Stimulated activated CD4-positive, alpha-beta T cell treated with anti-CD3 and anti-CD28 coated beads, Interleukin-12 subunit alpha, Interleukin-12 subunit beta, amount 100 ng/mL, for 48 hours (primary cell): ENCODE data around the gene SNRK.
"Not testable (repeated sequence)": the region's sequence is repeated elsewhere in the genome, so short reads cannot be mapped to it uniquely, and the experiment has no call there.

Experiments used
- DNase-seq, 3 donors: peaks; one replicate each; pipeline ENCODE4 v3.0.0-alpha.2; 2020; ENCODE audit warnings: low read depth in 2 of 3, low spot score in 1 of 3

Gene SNRK

GRCh38 chr3:43345877-43346276 lies 59.5 kb downstream of the SNRK start:
- peak in 1 of 3 donors; percentile 7 for DNase-seq

- DNase-seq: no peak
Measured at GRCh38 chr3:43346978-43347749, 60.8 kb downstream of the SNRK start.

- DNase-seq: no peak
Measured at GRCh38 chr3:43347774-43348173, 61.4 kb downstream of the SNRK start.

- DNase-seq: no peak
Measured at GRCh38 chr3:43348350-43348749, 62.0 kb downstream of the SNRK start.

- no peak for DNase-seq
Measured at GRCh38 chr3:43348852-43349574, 62.7 kb downstream of the SNRK start.

- DNase-seq: no peak
Measured at GRCh38 chr3:43349716-43350115, 63.4 kb downstream of the SNRK start.

- no peak for DNase-seq
Measured at GRCh38 chr3:43353393-43353792, 67.1 kb downstream of the SNRK start.

GRCh38 chr3:43353923-43354670 lies 67.8 kb downstream of the SNRK start:
- no peak for DNase-seq

- not testable (repeated sequence) for DNase-seq
Measured at GRCh38 chr3:43356033-43356432, 69.7 kb downstream of the SNRK start.

- no peak for DNase-seq
Measured at GRCh38 chr3:43361077-43361476, 74.7 kb downstream of the SNRK start.

- DNase-seq: no peak
Measured at GRCh38 chr3:43362183-43362582, 75.8 kb downstream of the SNRK start.

GRCh38 chr3:43362961-43363360 lies 76.6 kb downstream of the SNRK start:
- DNase-seq: no peak

GRCh38 chr3:43363621-43364266 lies 77.4 kb downstream of the SNRK start:
- no peak for DNase-seq

GRCh38 chr3:43364494-43364893 lies 78.2 kb downstream of the SNRK start:
- DNase-seq: no peak

- DNase-seq: no peak
Measured at GRCh38 chr3:43364926-43365325, 78.6 kb downstream of the SNRK start.

- DNase-seq: no peak
Measured at GRCh38 chr3:43365601-43366305, 79.4 kb downstream of the SNRK start.

- no peak for DNase-seq
Measured at GRCh38 chr3:43366481-43366880, 80.1 kb downstream of the SNRK start.

GRCh38 chr3:43366885-43367284 lies 80.5 kb downstream of the SNRK start:
- no peak for DNase-seq

- DNase-seq: no peak
Measured at GRCh38 chr3:43369404-43370292, 83.3 kb downstream of the SNRK start.
